Brain microvascular endothelial cell (primary cell): Measurements from ENCODE around the gene PDXDC1.
"Not testable (repeated sequence)": the region's sequence is repeated elsewhere in the genome, so short reads cannot be mapped to it uniquely, and the experiment has no call there.

Source experiments
- DNase-seq: peaks from one replicate; pipeline ENCODE4 v3.0.0-alpha.2; 2020
- H3K27ac ChIP-seq: fragments of 250-450 bp; sonication (Bioruptor Pico); 2 replicates; pipeline ENCODE4 v1.5.1; 2020; ENCODE audit warnings: mild to moderate bottlenecking, moderate library complexity
- H3K27me3 ChIP-seq: fragments of 250-450 bp; sonication (Bioruptor Pico); replicated peaks from 2 replicates; pipeline ENCODE4 v1.5.1; 2020; ENCODE audit warnings: mild to moderate bottlenecking
- H3K36me3 ChIP-seq: fragments of 250-450 bp; sonication (Bioruptor Pico); replicated peaks from 2 replicates; pipeline ENCODE4 v1.5.1; 2020; ENCODE audit warnings: mild to moderate bottlenecking
- H3K4me3 ChIP-seq: 2 replicates; pipeline ENCODE4 v1.5.1; 2011; ENCODE audit warnings: low read depth, mild to moderate bottlenecking, control low read depth, low read length, moderate library complexity
- CTCF ChIP-seq: IDR thresholded peaks from 2 replicates; pipeline ENCODE4 v1.5.1; 2011; ENCODE audit warnings: low read depth, mild to moderate bottlenecking, moderate library complexity, low read length, control low read depth, inconsistent platforms; ENCODE audit errors: missing control alignments
- in situ Hi-C: cut with HindIII; loops from 2 replicates; pipeline ENCODE4 v1.10.0; 2017; ENCODE audit warnings: low sequenced_read_pairs, low pct_ligation_motif_present

Gene PDXDC1

GRCh38 chr16:15022194-15022593 is 47.4 kb downstream of the PDXDC1 start:
- H3K4me3 ChIP-seq, H3K27ac ChIP-seq, in situ Hi-C loops, H3K27me3 ChIP-seq: not testable (repeated sequence)
- peak; percentile 55 for TF ChIP-seq CTCF
- peak; percentile 20 for DNase-seq
- peaks cover 23% of the 10 kb centered on the region for H3K36me3 ChIP-seq

GRCh38 chr16:15023381-15024077 is 48.7 kb downstream of the PDXDC1 start:
- in situ Hi-C loops, H3K27me3 ChIP-seq, H3K4me3 ChIP-seq, DNase-seq, H3K27ac ChIP-seq: not testable (repeated sequence)
- H3K36me3 ChIP-seq = peaks cover 23% of the 10 kb centered on the region

GRCh38 chr16:15024858-15025199 is 50.0 kb downstream of the PDXDC1 start:
- H3K4me3 ChIP-seq, H3K27me3 ChIP-seq, H3K27ac ChIP-seq, DNase-seq, in situ Hi-C loops: not testable (repeated sequence)
- peaks cover 22% of the 10 kb centered on the region for H3K36me3 ChIP-seq

- in situ Hi-C loops, H3K27ac ChIP-seq: not testable (repeated sequence)
- peak; percentile 37 for DNase-seq
These were observed 50.6 kb downstream of the PDXDC1 start for GRCh38 chr16:15025234-15025951.

GRCh38 chr16:15027051-15027450 is 52.2 kb downstream of the PDXDC1 start:
- H3K4me3 ChIP-seq, DNase-seq, H3K27me3 ChIP-seq, H3K27ac ChIP-seq, in situ Hi-C loops: not testable (repeated sequence)
- peaks cover 33% of the 10 kb centered on the region for H3K36me3 ChIP-seq

More at GRCh38 chr16:15025234-15025951, 50.6 kb downstream of the PDXDC1 start:
- not testable (repeated sequence) for H3K27me3 ChIP-seq, H3K4me3 ChIP-seq
- peaks cover 23% of the 10 kb centered on the region for H3K36me3 ChIP-seq

GRCh38 chr16:15027503-15028344 is 52.9 kb downstream of the PDXDC1 start:
- peaks cover 37% of the 10 kb centered on the region for H3K36me3 ChIP-seq
- in situ Hi-C loops, H3K27ac ChIP-seq, H3K27me3 ChIP-seq, DNase-seq, H3K4me3 ChIP-seq: not testable (repeated sequence)

- in situ Hi-C loops, H3K27ac ChIP-seq, H3K4me3 ChIP-seq, DNase-seq, H3K27me3 ChIP-seq: not testable (repeated sequence)
- peaks cover 39% of the 10 kb centered on the region for H3K36me3 ChIP-seq
These were observed 53.5 kb downstream of the PDXDC1 start for GRCh38 chr16:15028345-15028715.

- H3K36me3 ChIP-seq = peaks cover 44% of the 10 kb centered on the region
- H3K27ac ChIP-seq, in situ Hi-C loops: not testable (repeated sequence)
These were observed 54.2 kb downstream of the PDXDC1 start for GRCh38 chr16:15028801-15029698.

GRCh38 chr16:15029749-15030148 is 54.9 kb downstream of the PDXDC1 start:
- H3K4me3 ChIP-seq, DNase-seq, in situ Hi-C loops, H3K27me3 ChIP-seq, H3K27ac ChIP-seq: not testable (repeated sequence)
- peaks cover 51% of the 10 kb centered on the region for H3K36me3 ChIP-seq

More at GRCh38 chr16:15028801-15029698, 54.2 kb downstream of the PDXDC1 start:
- H3K4me3 ChIP-seq, DNase-seq, H3K27me3 ChIP-seq: not testable (repeated sequence)
